Ascending aorta (tissue), 2 donors: ENCODE results near the gene RELT. TPM values are rescaled to one million over a fixed set of nuclear protein-coding genes. Genes with fewer than 3 reads are reported as not detected.

Source experiments
- DNase-seq, 2 donors: peaks; one replicate each; pipeline ENCODE4 v3.0.0-alpha.2; 2019; ENCODE audit warnings: low spot score in 2 of 2
- H3K27ac ChIP-seq, 2 donors: fragments of 200-600 bp; sonication (generic); one replicate each; pipeline ENCODE4 v1.5.1; 2016 to 2017; ENCODE audit warnings: mild to moderate bottlenecking in 1 of 2
- H3K27me3 ChIP-seq: fragments of 200-600 bp; sonication (generic); one replicate; pipeline ENCODE4 v1.5.1; 2017
- H3K36me3 ChIP-seq, 2 donors: fragments of 200-600 bp; sonication (generic); one replicate each; pipeline ENCODE4 v1.5.1; 2016
- H3K4me1 ChIP-seq, 2 donors: fragments of 200-600 bp; sonication (generic); one replicate each; pipeline ENCODE4 v1.5.1; 2016 to 2017; ENCODE audit warnings: mild to moderate bottlenecking in 1 of 2
- H3K4me3 ChIP-seq, 2 donors: fragments of 200-600 bp; sonication (generic); one replicate each; pipeline ENCODE4 v1.5.1; 2016 to 2017; ENCODE audit warnings: mild to moderate bottlenecking in 1 of 2
- H3K9me3 ChIP-seq, 2 donors: fragments of 200-600 bp; sonication (generic); one replicate each; pipeline ENCODE4 v1.5.1; 2016
- intact Hi-C: fragments of 100-400 bp; cut with DNase I; formaldehyde crosslinking; loops from one replicate; pipeline ENCODE4 v1.15.1; 2023
- total RNA-seq: library from RNA; depleted of rRNA; stranded (reverse); fragments of >200 nt; gene quantifications from one replicate; pipeline ENCODE4 v1.1.0, GENCODE V29; 2016
- TF ChIP-seq, protein P1 (sequence below), 3 experiments: fragments of 200-600 bp in 2 of 3; fragments of 450-650 bp in 1 of 3; sonication (generic) in 2 of 3; IDR thresholded peaks; one replicate each; pipeline ENCODE4 v1.5.1; 2016 to 2019; ENCODE audit warnings: antibody characterized with exemption in 3 of 3, mild to moderate bottlenecking in 1 of 3, moderate library complexity in 1 of 3

Gene RELT
- total RNA-seq, 1 donor from 2014 or later = 25.7 TPM

DNA sequence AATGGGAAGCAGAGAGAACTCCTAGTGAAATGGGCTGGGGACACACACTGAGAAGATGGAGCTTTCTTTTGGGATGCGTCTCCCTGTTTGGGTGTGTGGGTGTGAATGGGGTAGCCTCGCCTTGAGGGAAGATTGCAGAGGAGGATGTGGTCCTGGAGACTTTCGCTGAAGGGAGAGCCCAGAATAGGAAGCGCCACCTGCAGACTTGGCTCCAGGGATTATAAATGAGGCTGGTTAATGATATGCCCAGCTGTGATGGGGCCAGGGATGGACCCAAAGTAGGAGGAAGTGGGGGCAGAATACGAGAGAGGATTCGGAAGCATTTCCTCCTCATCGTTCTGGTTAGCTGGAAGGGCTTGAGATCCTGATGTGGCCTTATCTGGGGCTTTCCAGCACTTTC is 13.7 kb downstream of the RELT start:
- DNase-seq = no peak
- TF ChIP-seq, protein P1, sequence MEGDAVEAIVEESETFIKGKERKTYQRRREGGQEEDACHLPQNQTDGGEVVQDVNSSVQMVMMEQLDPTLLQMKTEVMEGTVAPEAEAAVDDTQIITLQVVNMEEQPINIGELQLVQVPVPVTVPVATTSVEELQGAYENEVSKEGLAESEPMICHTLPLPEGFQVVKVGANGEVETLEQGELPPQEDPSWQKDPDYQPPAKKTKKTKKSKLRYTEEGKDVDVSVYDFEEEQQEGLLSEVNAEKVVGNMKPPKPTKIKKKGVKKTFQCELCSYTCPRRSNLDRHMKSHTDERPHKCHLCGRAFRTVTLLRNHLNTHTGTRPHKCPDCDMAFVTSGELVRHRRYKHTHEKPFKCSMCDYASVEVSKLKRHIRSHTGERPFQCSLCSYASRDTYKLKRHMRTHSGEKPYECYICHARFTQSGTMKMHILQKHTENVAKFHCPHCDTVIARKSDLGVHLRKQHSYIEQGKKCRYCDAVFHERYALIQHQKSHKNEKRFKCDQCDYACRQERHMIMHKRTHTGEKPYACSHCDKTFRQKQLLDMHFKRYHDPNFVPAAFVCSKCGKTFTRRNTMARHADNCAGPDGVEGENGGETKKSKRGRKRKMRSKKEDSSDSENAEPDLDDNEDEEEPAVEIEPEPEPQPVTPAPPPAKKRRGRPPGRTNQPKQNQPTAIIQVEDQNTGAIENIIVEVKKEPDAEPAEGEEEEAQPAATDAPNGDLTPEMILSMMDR (IDR thresholded peaks at IDR 0.05) = no peak
- no peak overlapping the region for H3K4me3 ChIP-seq
- no peaks in the 10 kb centered on the region for H3K9me3 ChIP-seq
- H3K27me3 ChIP-seq = no peaks in the 10 kb centered on the region
- intact Hi-C loops = no loop called here
- H3K36me3 ChIP-seq = no peaks in the 10 kb centered on the region
- no peaks in the 10 kb centered on the region for H3K4me1 ChIP-seq
- H3K27ac ChIP-seq = no peak overlapping the region

DNA sequence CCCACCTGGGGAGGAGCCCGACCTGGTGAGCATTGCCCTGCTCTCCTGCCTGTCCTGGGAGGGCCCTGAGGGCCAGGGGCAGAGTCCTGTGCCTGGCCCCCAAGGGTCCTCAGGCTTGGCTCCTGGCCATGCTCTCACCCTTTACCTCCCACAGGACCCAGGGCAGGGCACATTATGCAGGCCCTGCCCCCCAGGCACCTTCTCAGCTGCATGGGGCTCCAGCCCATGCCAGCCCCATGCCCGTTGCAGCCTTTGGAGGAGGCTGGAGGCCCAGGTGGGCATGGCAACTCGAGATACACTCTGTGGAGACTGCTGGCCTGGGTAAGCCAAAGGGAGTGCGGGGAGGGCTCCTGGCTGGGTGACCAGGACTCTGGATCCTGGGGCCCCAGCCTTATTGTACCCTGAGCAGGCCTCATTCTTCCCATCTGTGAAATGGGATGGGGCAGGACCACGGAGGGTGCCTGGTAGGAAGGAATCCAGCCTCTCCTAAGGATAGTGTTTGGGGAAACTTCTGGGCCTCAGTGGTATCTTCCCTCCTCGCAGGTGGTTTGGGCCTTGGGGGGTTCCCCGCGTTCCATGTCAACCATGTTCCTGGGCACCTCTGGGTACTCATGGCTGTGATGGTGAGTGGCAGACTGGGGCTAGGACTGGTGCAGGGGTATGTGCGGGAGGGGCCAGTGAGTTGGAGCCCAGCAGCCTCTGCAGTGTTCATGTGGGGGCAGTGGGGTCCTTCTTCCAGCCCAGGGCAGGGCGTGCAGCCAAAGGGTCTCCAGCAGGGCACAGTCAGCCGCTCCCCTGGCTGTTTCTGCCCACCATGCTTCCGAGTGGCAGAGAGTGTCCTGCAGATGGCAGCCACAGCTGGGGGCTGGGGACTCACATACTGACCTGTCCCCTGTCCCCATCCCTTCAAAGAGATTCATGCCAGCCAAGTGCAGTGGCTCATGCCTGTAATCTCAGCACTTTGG is 14.7 kb downstream of the RELT start:
- intact Hi-C loops = no loop called here
- Histone ChIP-seq H3K4me3 (no peak overlapping the region), H3K36me3 (no peaks in the 10 kb centered on the region), H3K27ac (no peak overlapping the region), H3K4me1 (no peaks in the 10 kb centered on the region), H3K27me3 (no peaks in the 10 kb centered on the region), H3K9me3 (no peaks in the 10 kb centered on the region)
- TF ChIP-seq, protein P1 (IDR thresholded peaks at IDR 0.05) = no peak
- DNase-seq = no peak

DNA sequence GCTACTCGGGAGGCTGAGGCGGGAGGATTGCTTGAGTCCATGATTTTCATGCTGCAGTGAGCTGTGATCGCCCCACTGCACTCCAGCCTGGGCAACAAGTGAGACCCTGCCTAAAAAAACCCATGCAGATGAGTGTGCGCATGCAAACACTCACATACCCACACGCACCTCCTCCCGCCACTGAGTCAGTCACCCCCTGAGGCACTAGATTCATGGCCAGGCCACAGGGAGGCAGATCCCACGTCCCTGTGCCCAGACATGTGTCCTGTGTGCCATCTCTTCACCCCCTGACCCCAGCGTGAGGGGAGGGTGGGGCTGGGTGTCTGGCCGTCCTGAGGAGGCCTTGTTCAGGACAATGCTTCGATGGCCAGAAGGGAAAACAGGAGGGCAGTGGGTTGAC is 15.5 kb downstream of the RELT start:
- Histone ChIP-seq H3K27ac (no peak overlapping the region), H3K4me3 (no peak overlapping the region), H3K9me3 (no peaks in the 10 kb centered on the region), H3K27me3 (no peaks in the 10 kb centered on the region), H3K4me1 (no peaks in the 10 kb centered on the region), H3K36me3 (no peaks in the 10 kb centered on the region)
- intact Hi-C loops = loop anchor here (2.0 kb wide), 1 partner anchor 15 kb away; the partner anchor contains the start of gene RELT
- DNase-seq = no peak
- TF ChIP-seq, protein P1 (IDR thresholded peaks at IDR 0.05) = no peak

DNA sequence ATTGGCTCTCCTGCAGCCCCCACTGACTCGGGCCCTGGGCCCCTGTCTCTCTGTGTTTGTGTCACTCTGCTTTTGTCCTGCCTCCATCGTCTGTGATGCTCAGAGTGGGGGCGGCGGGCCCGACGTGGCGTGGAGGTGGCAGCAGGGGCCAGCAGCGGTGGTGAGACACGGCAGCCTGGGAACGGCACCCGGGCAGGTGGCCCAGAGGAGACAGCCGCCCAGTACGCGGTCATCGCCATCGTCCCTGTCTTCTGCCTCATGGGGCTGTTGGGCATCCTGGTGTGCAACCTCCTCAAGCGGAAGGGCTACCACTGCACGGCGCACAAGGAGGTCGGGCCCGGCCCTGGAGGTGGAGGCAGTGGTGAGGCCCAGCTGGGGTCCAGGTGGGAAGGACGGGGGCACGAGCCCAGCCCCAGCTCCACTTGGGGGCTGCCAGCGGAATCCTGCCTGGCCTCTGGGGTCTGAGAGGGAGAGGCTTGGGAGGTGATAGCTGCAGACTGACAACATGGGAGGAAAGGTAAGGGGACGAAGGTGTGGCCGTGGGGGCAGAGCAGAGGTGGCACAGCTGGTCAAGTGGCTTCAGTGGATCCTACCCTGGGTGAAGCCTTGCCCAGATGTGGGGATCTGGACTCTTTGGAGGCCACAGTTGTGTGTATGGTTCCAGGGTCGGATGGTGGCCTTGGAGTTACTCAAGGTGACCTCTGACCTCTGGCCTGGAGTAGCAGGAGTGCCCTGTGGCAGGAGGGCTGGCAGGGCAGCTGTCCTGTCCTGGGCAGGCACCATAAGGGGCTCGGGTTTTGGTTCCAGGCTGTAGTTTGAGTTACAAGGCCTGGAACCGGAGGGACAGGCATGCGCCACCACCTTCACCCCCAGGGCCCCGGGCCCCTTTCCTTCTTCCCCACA is 16.2 kb downstream of the RELT start:
- DNase-seq = no peak
- Histone ChIP-seq H3K4me3 (no peak overlapping the region), H3K27me3 (no peaks in the 10 kb centered on the region), H3K4me1 (no peaks in the 10 kb centered on the region), H3K27ac (no peak overlapping the region), H3K9me3 (no peaks in the 10 kb centered on the region), H3K36me3 (no peaks in the 10 kb centered on the region)
- intact Hi-C loops = loop anchor here (1.0 to 2.0 kb wide), 3 partner anchors 16 to 97 kb away; partner anchors contain the start of gene RELT
- TF ChIP-seq, protein P1 (IDR thresholded peaks at IDR 0.05) = no peak

DNA sequence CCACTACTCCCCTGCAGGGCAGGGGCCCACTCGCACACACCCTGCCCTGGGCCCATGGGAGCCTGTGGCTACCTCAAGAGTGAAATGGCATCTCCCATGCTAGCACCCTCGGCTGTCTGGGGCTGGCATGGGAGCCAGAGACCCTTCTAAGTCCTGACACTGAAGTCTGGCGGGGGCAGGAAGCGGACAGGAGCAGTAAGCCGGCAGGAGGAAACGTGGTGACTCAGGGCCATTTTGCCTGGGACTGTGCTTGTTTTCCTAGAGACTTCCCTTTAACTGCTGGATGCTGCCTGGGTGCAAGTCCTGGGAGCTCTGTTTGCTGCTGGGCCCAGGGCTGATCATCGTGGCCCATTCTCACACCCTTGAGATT is 16.8 kb downstream of the RELT start:
- Histone ChIP-seq H3K9me3 (no peaks in the 10 kb centered on the region), H3K27me3 (no peaks in the 10 kb centered on the region), H3K36me3 (no peaks in the 10 kb centered on the region), H3K4me3 (no peak overlapping the region), H3K4me1 (no peaks in the 10 kb centered on the region), H3K27ac (no peak overlapping the region)
- TF ChIP-seq, protein P1 (IDR thresholded peaks at IDR 0.05) = no peak
- DNase-seq = no peak
- intact Hi-C loops = loop anchor here (1.0 to 2.0 kb wide), 3 partner anchors 16 to 98 kb away; partner anchors contain the start of gene RELT
